ENCODE data around the gene THRB. TPM values are rescaled to one million over a fixed set of nuclear protein-coding genes. Genes with fewer than 3 reads are reported as not detected.

The THRB gene
- total RNA-seq, 1 experiment from 2014 or later = 9.7 TPM

- ChIA-PET CTCF (no interaction called here), POLR2A (ENCODE audit: unreplicated experiment) (no interaction called here)
- H3K9me3 ChIP-seq (ENCODE audit: insufficient read depth, low read depth) = no peaks in the 10 kb centered on the region
- H3F3A ChIP-seq (ENCODE audit: insufficient read depth, low read depth) = no peaks in the 10 kb centered on the region
- peaks cover 4% of the 10 kb centered on the region for H3K4me1 ChIP-seq (replicated peaks; ENCODE audit: insufficient read depth)
- H3K9me2 ChIP-seq (ENCODE audit: insufficient read depth) = no peaks in the 10 kb centered on the region
- no peak overlapping the region for H3K4me3 ChIP-seq
- no peak overlapping the region for H3K4me2 ChIP-seq
- H2AFZ ChIP-seq = no peak overlapping the region
- H4K20me1 ChIP-seq (ENCODE audit: insufficient read depth) = no peaks in the 10 kb centered on the region
- no TSS peak for BruUV-seq (replicated peaks)
- no peak for DNase-seq
- H3K36me3 ChIP-seq (ENCODE audit: low read depth) = no peaks in the 10 kb centered on the region
- intact Hi-C loops (cut with micrococcal nuclease; ENCODE audit: unreplicated experiment) = loop anchor here (10.0 kb wide), 1 partner anchor 315 kb away; the partner anchor contains the start of genes NKIRAS1 and RPL15
- H3K27me3 ChIP-seq (ENCODE audit: insufficient read depth, low read depth) = no peaks in the 10 kb centered on the region
- TF ChIP-seq EZH2 (IDR thresholded peaks at IDR 0.05; ENCODE audit: low read depth) (no peak), CTCF (conservative IDR thresholded peaks at IDR 0.05) (no peak)
- no peaks in the 10 kb centered on the region for H3K79me2 ChIP-seq (ENCODE audit: low read depth)
- no peak overlapping the region for H3K27ac ChIP-seq
These were observed 265.0 kb downstream of the THRB start for GRCh38 chr3:24229468-24230221.

GRCh38 chr3:24227635-24228034 is 267.0 kb downstream of the THRB start:
- no peak for DNase-seq
- no peaks in the 10 kb centered on the region for H3F3A ChIP-seq (ENCODE audit: insufficient read depth, low read depth)
- CTCF ChIA-PET = no interaction called here
- POLR2A ChIA-PET (ENCODE audit: unreplicated experiment) = no interaction called here
- H2AFZ ChIP-seq = no peak overlapping the region
- H3K4me1 ChIP-seq (replicated peaks; ENCODE audit: insufficient read depth) = no peaks in the 10 kb centered on the region
- TF ChIP-seq CTCF (conservative IDR thresholded peaks at IDR 0.05) (no peak), EZH2 (IDR thresholded peaks at IDR 0.05; ENCODE audit: low read depth) (no peak)
- no peak overlapping the region for H3K27ac ChIP-seq
- no peaks in the 10 kb centered on the region for H4K20me1 ChIP-seq (ENCODE audit: insufficient read depth)
- no peaks in the 10 kb centered on the region for H3K9me3 ChIP-seq (ENCODE audit: insufficient read depth, low read depth)
- no peaks in the 10 kb centered on the region for H3K36me3 ChIP-seq (ENCODE audit: low read depth)
- no TSS peak for BruUV-seq (replicated peaks)
- H3K27me3 ChIP-seq (ENCODE audit: insufficient read depth, low read depth) = no peaks in the 10 kb centered on the region
- H3K4me2 ChIP-seq = no peak overlapping the region
- no peaks in the 10 kb centered on the region for H3K79me2 ChIP-seq (ENCODE audit: low read depth)
- H3K4me3 ChIP-seq = no peak overlapping the region
- no peaks in the 10 kb centered on the region for H3K9me2 ChIP-seq (ENCODE audit: insufficient read depth)
- intact Hi-C loops (cut with micrococcal nuclease; ENCODE audit: unreplicated experiment) = no loop called here

- peaks cover under 1% of the 10 kb centered on the region; the same call in 1 of the 2 replicates for H3K4me1 ChIP-seq (replicated peaks; ENCODE audit: insufficient read depth)
- 0 out of 2 replicates have a peak, but pooled peaks cover under 1% of the 10 kb centered on the region for H3F3A ChIP-seq (ENCODE audit: insufficient read depth, low read depth)
- H4K20me1 ChIP-seq (ENCODE audit: insufficient read depth) = no peaks in the 10 kb centered on the region
- no peak overlapping the region for H3K27ac ChIP-seq
- no peak overlapping the region for H2AFZ ChIP-seq
- H3K27me3 ChIP-seq (ENCODE audit: insufficient read depth, low read depth) = no peaks in the 10 kb centered on the region
- DNase-seq = no peak
- no peaks in the 10 kb centered on the region for H3K36me3 ChIP-seq (ENCODE audit: low read depth)
- ChIA-PET POLR2A (ENCODE audit: unreplicated experiment) (no interaction called here), CTCF (interaction anchor here (0.6 kb wide), 2 partner anchors 97 to 129 kb away, joined by 3 to 7 read pairs; no protein-coding TSS in a partner anchor)
- no peak overlapping the region for H3K4me2 ChIP-seq
- intact Hi-C loops (cut with micrococcal nuclease; ENCODE audit: unreplicated experiment) = no loop called here
- BruUV-seq (replicated peaks) = no TSS peak
- no peaks in the 10 kb centered on the region for H3K9me3 ChIP-seq (ENCODE audit: insufficient read depth, low read depth)
- TF ChIP-seq CTCF (conservative IDR thresholded peaks at IDR 0.05) = no peak
- no peak for TF ChIP-seq EZH2 (IDR thresholded peaks at IDR 0.05; ENCODE audit: low read depth)
- H3K4me3 ChIP-seq = no peak overlapping the region
- no peaks in the 10 kb centered on the region for H3K9me2 ChIP-seq (ENCODE audit: insufficient read depth)
- H3K79me2 ChIP-seq (ENCODE audit: low read depth) = no peaks in the 10 kb centered on the region
These were observed 268.3 kb downstream of the THRB start for GRCh38 chr3:24226397-24226796.
